Lower lobe of right lung (tissue), 2 donors: Measurements from ENCODE around the gene HES1. TPM values are rescaled to one million over a fixed set of nuclear protein-coding genes. Genes with fewer than 3 reads are reported as not detected.
A peak's percentile ranks its signal among the peaks of the same experiment; 100 is the strongest.

Experiments
- ATAC-seq, 2 donors: fragments of 200-7000 bp; cut with Tn5 transposase; one replicate each; pipeline ENCODE4 v1.9.1; 2020 to 2022; ENCODE audit warnings: mild to moderate bottlenecking in 2 of 2, moderate library complexity in 2 of 2
- DNase-seq: peaks from one replicate; pipeline ENCODE4 v3.0.0-alpha.2; 2020
- H3K27ac ChIP-seq: fragments of 200-600 bp; one replicate; pipeline ENCODE4 v1.8.0; 2022
- H3K27me3 ChIP-seq: fragments of 200-600 bp; one replicate; pipeline ENCODE4 v1.8.0; 2022; ENCODE audit warnings: low read depth
- H3K36me3 ChIP-seq: fragments of 200-600 bp; one replicate; pipeline ENCODE4 v1.8.0; 2022; ENCODE audit warnings: mild to moderate bottlenecking
- H3K4me1 ChIP-seq: fragments of 200-600 bp; one replicate; pipeline ENCODE4 v1.8.0; 2022
- H3K4me3 ChIP-seq: fragments of 200-600 bp; one replicate; pipeline ENCODE4 v1.8.0; 2022; ENCODE audit warnings: mild to moderate bottlenecking
- H3K9me3 ChIP-seq: fragments of 200-600 bp; one replicate; pipeline ENCODE4 v1.8.0; 2022
- CTCF ChIP-seq: fragments of 200-600 bp; IDR thresholded peaks from one replicate; pipeline ENCODE4 v1.8.0; 2022; ENCODE audit warnings: antibody characterized with exemption, mild to moderate bottlenecking
- intact Hi-C: fragments of 100-400 bp; cut with DNase I; formaldehyde crosslinking; loops from one replicate; pipeline ENCODE4 v1.11.0; 2022
- long read RNA-seq: library from polyadenylated mRNA; unstranded; transcript quantifications from one replicate; pipeline ENCODE4 v2.0.0, GENCODE V29; 2021
- total RNA-seq: library from RNA; stranded (reverse); fragmentation: NEBNext Ultra II Directional; extraction: Animal tissue kit (Norgen Biotek cat#: 25700); gene quantifications from one replicate; pipeline ENCODE4 v1.2.1, GENCODE V29; 2021
- donor health status: DM: no; HTN: yes; CAD: no; lungs with severe emphysema.

Gene HES1
- 29.5 TPM for total RNA-seq
- long read RNA-seq, transcript HES1-201 (4 exons, 1,578 nt): major isoform, 9 of 21 reads
- long read RNA-seq, partial matches to known transcripts: 8 of 21 reads
- long read RNA-seq, other reads (novel, unspliced or antisense): 4 of 21 reads

GRCh38 chr3:194135806-194136518 lies at the start of gene HES1:
TSS of gene HES1 (plus strand) at chr3:194136148. CDS start at chr3:194136381, 233 bp downstream.
- DNase-seq (peak; percentile 95), ATAC-seq (peak; percentile 83 to 87)
- no peaks in the 10 kb centered on the region for H3K9me3 ChIP-seq
- intact Hi-C loops: loop anchor here (10.0 kb wide), 1 partner anchor 351 kb away; no protein-coding TSS in a partner anchor
- peak within 1 kb of the TSS; percentile 72 for H3K4me3 ChIP-seq
- peak within 1 kb of the TSS; percentile 92 for H3K27ac ChIP-seq
- H3K4me1 ChIP-seq: peaks cover 58% of the 10 kb centered on the region
- H3K27me3 ChIP-seq: peaks cover 4% of the 10 kb centered on the region
- TF ChIP-seq CTCF: no peak
- no peaks in the 10 kb centered on the region for H3K36me3 ChIP-seq

- Histone ChIP-seq H3K36me3 (no peaks in the 10 kb centered on the region), H3K27ac (no peak overlapping the region), H3K27me3 (no peaks in the 10 kb centered on the region), H3K4me3 (no peak overlapping the region), H3K9me3 (no peaks in the 10 kb centered on the region), H3K4me1 (peaks cover 23% of the 10 kb centered on the region)
- TF ChIP-seq CTCF: no peak
- ATAC-seq: no peak
- intact Hi-C loops: no loop called here
- no peak for DNase-seq
Observed at GRCh38 chr3:194086388-194087075, 49.4 kb upstream of the HES1 start.

- Histone ChIP-seq H3K4me3 (no peak overlapping the region), H3K4me1 (peaks cover 23% of the 10 kb centered on the region), H3K9me3 (no peaks in the 10 kb centered on the region), H3K27me3 (no peaks in the 10 kb centered on the region), H3K27ac (no peak overlapping the region), H3K36me3 (no peaks in the 10 kb centered on the region)
- no peak for TF ChIP-seq CTCF
- intact Hi-C loops: no loop called here
- ATAC-seq (no peak), DNase-seq (no peak)
Observed at GRCh38 chr3:194087280-194087679, 48.7 kb upstream of the HES1 start.

- Histone ChIP-seq H3K4me1 (peaks cover 14% of the 10 kb centered on the region), H3K4me3 (no peak overlapping the region)
- intact Hi-C loops: no loop called here
Observed at GRCh38 chr3:194087995-194088855, 47.7 kb upstream of the HES1 start.

More at GRCh38 chr3:194087995-194088855, 47.7 kb upstream of the HES1 start:
- no peaks in the 10 kb centered on the region for H3K27me3 ChIP-seq
- peak overlapping the region; percentile 18 for H3K27ac ChIP-seq
- ATAC-seq (peak in 1 of 2 donors; percentile 37), DNase-seq (peak; percentile 51)
- no peaks in the 10 kb centered on the region for H3K9me3 ChIP-seq
- TF ChIP-seq CTCF: no peak
- H3K36me3 ChIP-seq: no peaks in the 10 kb centered on the region
